DLD1 (cell line): ENCODE data around the gene GATD1.

ENCODE experiments used
- in situ Hi-C: cut with HindIII; loops from 2 replicates; pipeline ENCODE4 v1.10.0; 2017; ENCODE audit warnings: low sequenced_read_pairs

Gene GATD1

GRCh38 chr11:733072-733471 lies 44.2 kb downstream of the GATD1 start:
- in situ Hi-C loops, result no loop called here

GRCh38 chr11:729492-730074 lies 47.7 kb downstream of the GATD1 start:
- in situ Hi-C loops, result no loop called here

GRCh38 chr11:728901-729491 lies 48.3 kb downstream of the GATD1 start:
- in situ Hi-C loops, result no loop called here

- in situ Hi-C loops, result no loop called here
These were observed 49.2 kb downstream of the GATD1 start for GRCh38 chr11:727859-728748.

DNA sequence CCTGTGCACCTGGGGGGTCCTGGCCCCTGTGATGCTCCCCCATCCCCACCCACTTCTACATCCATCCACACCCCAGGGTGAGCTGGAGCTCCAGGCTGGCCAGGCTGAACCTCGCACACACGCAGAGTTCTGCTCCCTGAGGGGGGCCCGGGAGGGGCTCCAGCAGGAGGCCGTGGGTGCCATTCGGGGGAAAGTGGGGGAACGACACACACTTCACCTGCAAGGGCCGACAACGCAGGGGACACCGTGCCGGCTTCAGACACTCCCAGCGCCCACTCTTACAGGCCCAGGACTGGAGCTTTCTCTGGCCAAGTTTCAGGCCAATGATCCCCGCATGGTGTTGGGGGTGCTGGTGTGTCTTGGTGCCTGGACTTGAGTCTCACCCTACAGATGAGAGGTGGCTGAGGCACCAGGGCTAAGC lies 50.0 kb downstream of the GATD1 start:
- in situ Hi-C loops, result no loop called here

GRCh38 chr11:726278-727220 lies 50.7 kb downstream of the GATD1 start:
- in situ Hi-C loops, result no loop called here

DNA sequence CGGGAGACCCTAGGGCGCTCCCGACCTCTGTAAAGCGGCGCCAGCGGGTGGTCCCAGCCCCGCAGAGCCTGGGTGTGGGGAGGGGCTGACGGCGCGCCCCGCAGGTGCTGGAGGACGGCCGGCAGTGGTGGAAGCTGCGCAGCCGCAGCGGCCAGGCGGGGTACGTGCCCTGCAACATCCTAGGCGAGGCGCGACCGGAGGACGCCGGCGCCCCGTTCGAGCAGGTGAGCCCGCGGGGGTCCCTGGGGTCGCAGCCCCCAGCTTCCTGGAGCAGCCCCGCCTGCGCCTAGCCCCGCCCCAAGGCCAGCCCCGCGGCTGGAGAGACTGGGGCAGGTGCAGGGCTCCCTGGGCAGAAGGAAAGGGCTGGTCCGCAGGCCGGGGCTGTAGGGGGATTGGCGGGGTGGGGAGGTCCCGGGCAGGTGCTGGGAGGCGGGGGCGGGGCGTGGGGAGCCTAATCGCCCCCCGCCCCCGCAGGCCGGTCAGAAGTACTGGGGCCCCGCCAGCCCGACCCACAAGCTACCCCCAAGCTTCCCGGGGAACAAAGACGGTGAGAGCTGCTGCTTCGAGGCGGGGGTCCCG lies 51.6 kb downstream of the GATD1 start:
- in situ Hi-C loops, result no loop called here

DNA sequence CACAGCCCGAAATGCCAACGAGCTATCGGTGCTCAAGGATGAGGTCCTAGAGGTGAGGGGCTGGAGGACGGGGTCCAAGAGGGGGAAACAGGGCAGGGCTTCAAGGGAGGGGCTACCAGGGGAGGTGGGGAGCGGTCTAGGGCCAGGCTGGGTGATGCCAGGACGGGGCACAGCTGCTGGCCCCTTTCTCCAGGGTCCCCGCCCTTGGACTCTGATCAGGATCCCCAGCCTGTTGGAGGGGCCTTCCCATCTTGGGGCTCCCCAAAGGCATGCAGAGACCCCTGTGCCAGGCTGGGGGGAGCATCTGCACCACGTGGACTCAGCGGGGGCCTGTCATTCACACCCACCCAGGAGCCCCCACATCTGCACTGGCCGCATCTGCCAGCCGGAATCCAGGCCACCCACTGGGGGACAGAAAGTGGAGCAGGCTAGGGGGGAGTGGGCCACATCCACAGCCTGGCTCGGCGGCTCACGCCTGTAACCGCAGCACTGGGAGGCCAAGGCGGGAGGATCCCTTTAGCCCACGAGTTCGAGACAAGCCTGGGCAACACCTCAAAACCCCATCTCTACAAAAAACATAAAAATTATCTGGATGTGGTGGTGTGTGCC lies 52.4 kb downstream of the GATD1 start:
- in situ Hi-C loops, result no loop called here

- in situ Hi-C loops, result no loop called here
These were observed 53.1 kb downstream of the GATD1 start for GRCh38 chr11:724049-724777.

DNA sequence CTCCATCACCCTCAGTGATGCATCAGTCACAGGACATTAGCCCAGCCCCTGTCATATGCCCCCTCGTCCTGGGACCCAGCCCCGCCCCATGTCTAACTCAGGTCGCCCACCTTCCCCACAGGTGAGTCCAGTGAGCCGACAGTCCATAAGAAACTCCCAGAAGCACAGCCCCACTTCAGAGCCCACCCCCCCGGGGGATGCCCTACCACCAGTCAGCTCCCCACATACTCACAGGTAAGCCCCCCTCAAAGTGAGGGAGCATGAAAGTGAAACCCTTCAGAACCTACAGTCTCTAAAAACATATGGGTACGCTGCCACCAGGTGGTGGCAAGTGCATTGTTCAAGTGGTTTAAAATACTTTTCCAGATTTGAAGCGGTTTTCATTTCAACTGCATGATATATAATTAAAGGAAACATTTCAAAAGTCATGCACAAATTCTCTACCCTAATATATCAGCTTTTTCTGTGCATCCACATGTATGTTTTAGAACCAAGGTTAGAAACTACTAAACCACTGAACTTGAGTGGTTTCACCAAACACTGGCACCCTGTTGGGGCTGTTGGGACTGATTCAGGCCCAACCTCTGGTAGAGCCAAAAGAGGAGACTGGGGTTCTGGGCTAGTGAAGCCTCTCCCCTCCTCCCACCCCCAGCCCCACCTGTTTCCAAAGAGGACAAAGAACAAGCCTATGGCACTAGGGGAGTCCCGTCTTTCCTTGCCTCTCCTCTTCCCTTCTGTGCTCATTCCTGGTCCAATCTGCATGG lies 54.0 kb downstream of the GATD1 start:
- in situ Hi-C loops, result no loop called here

- in situ Hi-C loops, result no loop called here
These were observed 54.9 kb downstream of the GATD1 start for GRCh38 chr11:722346-722811.

DNA sequence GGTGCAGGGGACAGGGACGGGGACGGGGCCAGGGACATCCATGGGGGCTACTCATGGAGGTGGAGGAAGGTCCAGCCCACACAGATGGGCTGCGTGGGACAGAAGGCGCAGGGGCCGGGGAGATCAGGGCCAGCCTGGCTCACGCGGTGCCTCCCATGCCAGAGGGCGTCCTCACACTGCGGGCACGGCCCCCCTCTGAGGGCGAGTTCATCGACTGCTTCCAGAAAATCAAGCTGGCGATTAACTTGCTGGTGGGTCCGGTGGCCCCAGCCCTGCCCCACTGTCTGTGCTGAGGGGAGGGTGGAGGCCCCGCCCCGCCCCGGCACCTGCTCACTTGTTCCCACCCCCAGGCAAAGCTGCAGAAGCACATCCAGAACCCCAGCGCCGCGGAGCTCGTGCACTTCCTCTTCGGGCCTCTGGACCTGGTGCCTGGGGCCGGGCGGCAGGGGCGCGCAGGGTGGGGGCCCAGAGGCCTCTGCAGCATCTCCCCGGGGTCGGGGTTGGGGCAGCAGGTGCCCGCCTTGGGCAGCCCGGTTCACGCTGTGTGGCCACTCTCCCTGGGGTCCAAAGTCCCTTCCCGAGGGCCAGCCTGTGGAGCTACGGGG lies 55.4 kb downstream of the GATD1 start:
- in situ Hi-C loops, result no loop called here

DNA sequence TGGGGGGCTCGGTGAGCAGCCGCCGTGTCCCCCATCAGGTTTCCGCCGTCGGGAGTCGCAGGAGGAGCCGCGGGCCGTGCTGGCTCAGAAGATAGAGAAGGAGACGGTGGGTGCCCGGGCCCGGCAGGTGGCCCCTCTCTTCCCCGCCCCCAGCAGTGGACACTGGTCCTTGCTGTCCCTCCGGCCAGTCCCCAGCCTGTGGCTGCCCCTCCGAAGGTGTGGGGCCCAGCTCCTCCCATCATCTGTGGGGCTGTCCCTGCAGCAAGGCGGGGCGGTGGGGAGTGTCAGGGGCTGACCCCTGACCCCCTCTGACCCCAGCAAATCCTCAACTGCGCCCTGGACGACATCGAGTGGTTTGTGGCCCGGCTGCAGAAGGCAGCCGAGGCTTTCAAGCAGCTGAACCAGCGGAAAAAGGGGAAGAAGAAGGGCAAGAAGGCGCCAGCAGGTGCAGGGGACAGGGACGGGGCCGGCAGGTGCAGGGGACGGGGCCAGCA lies 56.0 kb downstream of the GATD1 start:
- in situ Hi-C loops, result no loop called here

GRCh38 chr11:720642-721246 lies 56.5 kb downstream of the GATD1 start:
- in situ Hi-C loops, result no loop called here

DNA sequence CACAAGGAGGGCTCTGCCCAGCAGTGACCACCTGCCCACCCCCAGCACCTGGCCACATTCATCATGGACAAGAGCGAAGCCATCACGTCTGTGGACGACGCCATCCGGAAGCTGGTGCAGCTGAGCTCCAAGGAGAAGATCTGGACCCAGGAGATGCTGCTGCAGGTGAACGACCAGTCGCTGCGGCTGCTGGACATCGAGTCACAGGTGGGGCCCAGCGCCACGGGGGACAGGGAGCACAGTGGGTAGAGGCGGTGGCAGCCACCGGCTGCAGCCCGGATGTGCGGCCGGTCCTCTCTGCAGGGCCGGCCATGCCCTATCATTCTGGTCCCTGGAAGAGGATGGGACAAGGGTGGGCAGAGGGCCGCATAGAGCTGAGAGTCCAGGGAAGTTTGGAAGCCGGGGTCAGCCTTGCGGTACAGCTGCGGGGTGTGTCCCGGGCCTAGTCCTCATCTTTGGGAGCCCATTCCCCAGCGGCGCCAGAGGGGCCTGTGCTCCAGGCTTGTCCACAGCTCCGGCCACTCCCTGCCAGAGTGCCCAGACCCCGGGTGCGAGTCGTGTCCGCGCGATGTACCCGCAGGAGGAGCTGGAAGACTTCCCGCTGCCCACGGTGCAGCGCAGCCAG lies 57.2 kb downstream of the GATD1 start:
- in situ Hi-C loops, result no loop called here

GRCh38 chr11:719214-720016 lies 57.9 kb downstream of the GATD1 start:
- in situ Hi-C loops, result no loop called here
